HepG2 (cell line): ENCODE data around the gene CHRM5. TPM values are rescaled to one million over a fixed set of nuclear protein-coding genes. Genes with fewer than 3 reads are reported as not detected.

Experiments used
- ADNP ChIP-seq: sonication (generic); formaldehyde crosslinking; IDR thresholded peaks from 2 replicates; pipeline ENCODE4 v1.4.0; 2020; ENCODE audit warnings: missing genetic modification reagents
- AHR ChIP-seq: IDR thresholded peaks from 2 replicates; pipeline ENCODE4 v1.6.1; 2018; ENCODE audit warnings: missing genetic modification reagents, missing compliant biosample characterization
- GATAD2A ChIP-seq: IDR thresholded peaks from 2 replicates; pipeline ENCODE4 v1.6.1; 2016
- KLF6 ChIP-seq: IDR thresholded peaks from 2 replicates; pipeline ENCODE4 v1.8.0; 2016; ENCODE audit warnings: missing biosample characterization, missing genetic modification reagents
- KMT2B ChIP-seq: IDR thresholded peaks from 2 replicates; pipeline ENCODE4 v1.6.1; 2016; ENCODE audit warnings: missing genetic modification reagents, missing compliant biosample characterization
- NONO ChIP-seq, 2 experiments: fragments of 450-650 bp in 1 of 2; sonication (generic) in 1 of 2; formaldehyde crosslinking in 1 of 2; IDR thresholded peaks in 1 of 2; conservative IDR thresholded peaks in 1 of 2; 2 replicates each; pipeline versions ENCODE4 v1.6.1 to v1.8.0; 2017 to 2022; ENCODE audit warnings: mild to moderate bottlenecking in 1 of 2, missing genetic modification reagents in 1 of 2, moderate library complexity in 1 of 2
- SMAD1 ChIP-seq: sonication (generic); formaldehyde crosslinking; IDR thresholded peaks from 2 replicates; pipeline ENCODE4 v1.4.0; 2020; ENCODE audit warnings: missing genetic modification reagents, low read depth, mild to moderate bottlenecking, borderline replicate concordance
- SPEN ChIP-seq: sonication (generic); formaldehyde crosslinking; IDR thresholded peaks from 2 replicates; pipeline ENCODE4 v1.5.1; 2020; ENCODE audit warnings: low read depth, mild to moderate bottlenecking, missing genetic modification reagents
- XBP1 ChIP-seq: sonication (generic); formaldehyde crosslinking; IDR thresholded peaks from 2 replicates; pipeline ENCODE4 v1.5.0; 2020; ENCODE audit warnings: missing genetic modification reagents
- ZBTB3 ChIP-seq: sonication (generic); formaldehyde crosslinking; IDR thresholded peaks from 2 replicates; pipeline ENCODE4 v1.4.0; 2020; ENCODE audit warnings: low read depth, mild to moderate bottlenecking, moderate library complexity, missing genetic modification reagents, borderline replicate concordance
- ZC3H13 ChIP-seq: sonication (generic); formaldehyde crosslinking; IDR thresholded peaks from 2 replicates; pipeline ENCODE4 v1.8.1; 2023; ENCODE audit warnings: mild to moderate bottlenecking, missing genetic modification reagents, moderate library complexity
- ZFP82 ChIP-seq: sonication (generic); formaldehyde crosslinking; IDR thresholded peaks from 2 replicates; pipeline ENCODE4 v1.5.1; 2020; ENCODE audit warnings: mild to moderate bottlenecking, missing genetic modification reagents, borderline replicate concordance
- ZNF207 ChIP-seq: fragments of 450-650 bp; IDR thresholded peaks from 2 replicates; pipeline ENCODE4 v1.6.1; 2016; ENCODE audit warnings: antibody characterized with exemption, borderline replicate concordance
- ZNF253 ChIP-seq: sonication (generic); formaldehyde crosslinking; IDR thresholded peaks from 2 replicates; pipeline ENCODE4 v1.8.0; 2022; ENCODE audit warnings: mild to moderate bottlenecking, missing genetic modification reagents, borderline replicate concordance
- ZNF331 ChIP-seq: sonication (generic); formaldehyde crosslinking; IDR thresholded peaks from 2 replicates; pipeline ENCODE4 v1.4.0; 2020; ENCODE audit warnings: missing genetic modification reagents
- ZNF354B ChIP-seq: sonication (generic); formaldehyde crosslinking; IDR thresholded peaks from 2 replicates; pipeline ENCODE4 v1.8.0; 2022; ENCODE audit warnings: mild to moderate bottlenecking, missing genetic modification reagents
- ZNF576 ChIP-seq: sonication (generic); formaldehyde crosslinking; IDR thresholded peaks from 2 replicates; pipeline ENCODE4 v1.4.0; 2020; ENCODE audit warnings: mild to moderate bottlenecking, missing genetic modification reagents
- polyA plus RNA-seq, 8 experiments: library from polyadenylated mRNA; depleted of rRNA in 3 of 8; stranded (reverse) in 7 of 8; unstranded in 1 of 8; fragments of >200 nt; fragmentation: Illumina TruSeq in 4 of 8; extraction: Trizol in 4 of 8; gene quantifications; 2 replicates each; pipeline versions ENCODE4 v1.2.1 to v1.2.3, GENCODE V29; 2011 to 2016; ENCODE audit warnings: low read depth in 4 of 8, missing spikeins in 1 of 8, mixed read lengths in 1 of 8; ENCODE audit not compliant: insufficient read depth in 1 of 8
- total RNA-seq, 5 experiments: library from RNA; depleted of rRNA; stranded (reverse); fragments of >200 nt; fragmentation: Illumina TruSeq; extraction: Trizol; gene quantifications; 2 replicates each; pipeline ENCODE4 v1.2.3, GENCODE V29; 2016; ENCODE audit warnings: low read depth in 1 of 5
- TF ChIP-seq, protein P1 (sequence below): sonication (generic); formaldehyde crosslinking; IDR thresholded peaks from 2 replicates; pipeline ENCODE4 v1.5.1; 2020; ENCODE audit warnings: missing genetic modification reagents, mild to moderate bottlenecking, borderline replicate concordance
- TF ChIP-seq, protein P2 (sequence below): sonication (generic); formaldehyde crosslinking; IDR thresholded peaks from 2 replicates; pipeline ENCODE4 v1.4.0; 2020; ENCODE audit warnings: missing genetic modification reagents, mild to moderate bottlenecking, borderline replicate concordance
- TF ChIP-seq, protein P3 (sequence below): sonication (generic); formaldehyde crosslinking; IDR thresholded peaks from 2 replicates; pipeline ENCODE4 v1.8.0; 2022; ENCODE audit warnings: missing genetic modification reagents, mild to moderate bottlenecking, inconsistent platforms, borderline replicate concordance
- TF ChIP-seq, protein P4 (sequence below): sonication (generic); formaldehyde crosslinking; IDR thresholded peaks from 2 replicates; pipeline ENCODE4 v1.8.0; 2022; ENCODE audit warnings: mild to moderate bottlenecking, missing genetic modification reagents, moderate library complexity

The CHRM5 gene
- total and polyA plus RNA-seq, 2 of the 13 experiments (the other 11 are each of a cell fraction or from before 2014, with no cell fraction given): not detected

GRCh38 chr15:34101366-34102174 is 133.3 kb downstream of the CHRM5 start, which contains the start of the genes EMC7 and PGBD4 (continued):
- no peak for TF ChIP-seq ZNF576
- TF ChIP-seq GATAD2A (CRISPR knock-in tag): no peak
- no peak for TF ChIP-seq ZFP82 (CRISPR knock-in tag)
- TF ChIP-seq SPEN (CRISPR knock-in tag): peak; percentile 89
- TF ChIP-seq ZC3H13 (CRISPR knock-in tag): no peak; the same call in 1 of the 2 replicates
- TF ChIP-seq ADNP (CRISPR knock-in tag): no peak
- TF ChIP-seq ZBTB3 (CRISPR knock-in tag): no peak; the same call in 1 of the 2 replicates
- no peak for TF ChIP-seq ZNF207
- TF ChIP-seq, protein P1, sequence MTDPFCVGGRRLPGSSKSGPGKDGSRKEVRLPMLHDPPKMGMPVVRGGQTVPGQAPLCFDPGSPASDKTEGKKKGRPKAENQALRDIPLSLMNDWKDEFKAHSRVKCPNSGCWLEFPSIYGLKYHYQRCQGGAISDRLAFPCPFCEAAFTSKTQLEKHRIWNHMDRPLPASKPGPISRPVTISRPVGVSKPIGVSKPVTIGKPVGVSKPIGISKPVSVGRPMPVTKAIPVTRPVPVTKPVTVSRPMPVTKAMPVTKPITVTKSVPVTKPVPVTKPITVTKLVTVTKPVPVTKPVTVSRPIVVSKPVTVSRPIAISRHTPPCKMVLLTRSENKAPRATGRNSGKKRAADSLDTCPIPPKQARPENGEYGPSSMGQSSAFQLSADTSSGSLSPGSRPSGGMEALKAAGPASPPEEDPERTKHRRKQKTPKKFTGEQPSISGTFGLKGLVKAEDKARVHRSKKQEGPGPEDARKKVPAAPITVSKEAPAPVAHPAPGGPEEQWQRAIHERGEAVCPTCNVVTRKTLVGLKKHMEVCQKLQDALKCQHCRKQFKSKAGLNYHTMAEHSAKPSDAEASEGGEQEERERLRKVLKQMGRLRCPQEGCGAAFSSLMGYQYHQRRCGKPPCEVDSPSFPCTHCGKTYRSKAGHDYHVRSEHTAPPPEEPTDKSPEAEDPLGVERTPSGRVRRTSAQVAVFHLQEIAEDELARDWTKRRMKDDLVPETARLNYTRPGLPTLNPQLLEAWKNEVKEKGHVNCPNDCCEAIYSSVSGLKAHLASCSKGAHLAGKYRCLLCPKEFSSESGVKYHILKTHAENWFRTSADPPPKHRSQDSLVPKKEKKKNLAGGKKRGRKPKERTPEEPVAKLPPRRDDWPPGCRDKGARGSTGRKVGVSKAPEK (CRISPR knock-in tag): no peak
- 0 out of 2 replicates have a peak, but pooled peaks have one; percentile 38 for TF ChIP-seq ZNF253 (CRISPR knock-in tag)
- no peak for TF ChIP-seq AHR (CRISPR knock-in tag)
- TF ChIP-seq, protein P2, sequence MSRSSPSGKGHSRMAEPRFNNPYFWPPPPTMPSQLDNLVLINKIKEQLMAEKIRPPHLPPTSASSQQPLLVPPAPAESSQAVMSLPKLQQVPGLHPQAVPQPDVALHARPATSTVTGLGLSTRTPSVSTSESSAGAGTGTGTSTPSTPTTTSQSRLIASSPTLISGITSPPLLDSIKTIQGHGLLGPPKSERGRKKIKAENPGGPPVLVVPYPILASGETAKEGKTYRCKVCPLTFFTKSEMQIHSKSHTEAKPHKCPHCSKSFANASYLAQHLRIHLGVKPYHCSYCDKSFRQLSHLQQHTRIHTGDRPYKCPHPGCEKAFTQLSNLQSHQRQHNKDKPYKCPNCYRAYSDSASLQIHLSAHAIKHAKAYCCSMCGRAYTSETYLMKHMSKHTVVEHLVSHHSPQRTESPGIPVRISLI (CRISPR knock-in tag): 0 out of 2 replicates have a peak, but pooled peaks have one; percentile 39
- TF ChIP-seq KLF6 (CRISPR knock-in tag): no peak
- peak; percentile 93; the same call in 1 of the 2 replicates for TF ChIP-seq SMAD1
- TF ChIP-seq, protein P3, sequence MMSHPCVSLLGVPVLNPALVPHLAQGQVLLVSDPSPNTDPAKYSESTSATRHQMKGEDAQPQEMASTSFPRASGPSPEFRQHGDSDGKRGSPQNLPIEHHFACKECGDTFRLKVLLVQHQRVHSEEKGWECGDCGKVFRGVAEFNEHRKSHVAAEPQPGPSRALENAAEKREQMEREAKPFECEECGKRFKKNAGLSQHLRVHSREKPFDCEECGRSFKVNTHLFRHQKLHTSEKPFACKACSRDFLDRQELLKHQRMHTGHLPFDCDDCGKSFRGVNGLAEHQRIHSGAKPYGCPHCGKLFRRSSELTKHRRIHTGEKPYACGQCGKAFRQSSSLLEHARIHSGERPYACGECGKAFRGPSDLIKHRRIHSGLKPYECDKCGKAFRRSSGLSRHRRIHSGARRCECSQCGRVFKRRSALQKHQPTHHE (CRISPR knock-in tag): 0 out of 2 replicates have a peak, but pooled peaks have one; percentile 25
- TF ChIP-seq ZNF331 (CRISPR knock-in tag): peak; percentile 11; the same call in 1 of the 2 replicates
- no peak for TF ChIP-seq XBP1 (CRISPR knock-in tag)
- no peak for TF ChIP-seq NONO (IDR thresholded peaks at IDR 0.05)
- peak; percentile 79 for TF ChIP-seq NONO (CRISPR knock-in tag; conservative IDR thresholded peaks at IDR 0.05)
- TF ChIP-seq ZNF354B: 0 out of 2 replicates have a peak, but pooled peaks have one; percentile 43
- TF ChIP-seq, protein P4, sequence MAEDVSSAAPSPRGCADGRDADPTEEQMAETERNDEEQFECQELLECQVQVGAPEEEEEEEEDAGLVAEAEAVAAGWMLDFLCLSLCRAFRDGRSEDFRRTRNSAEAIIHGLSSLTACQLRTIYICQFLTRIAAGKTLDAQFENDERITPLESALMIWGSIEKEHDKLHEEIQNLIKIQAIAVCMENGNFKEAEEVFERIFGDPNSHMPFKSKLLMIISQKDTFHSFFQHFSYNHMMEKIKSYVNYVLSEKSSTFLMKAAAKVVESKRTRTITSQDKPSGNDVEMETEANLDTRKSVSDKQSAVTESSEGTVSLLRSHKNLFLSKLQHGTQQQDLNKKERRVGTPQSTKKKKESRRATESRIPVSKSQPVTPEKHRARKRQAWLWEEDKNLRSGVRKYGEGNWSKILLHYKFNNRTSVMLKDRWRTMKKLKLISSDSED: no peak
- peak; percentile 97 for TF ChIP-seq KMT2B (CRISPR knock-in tag)
